Keratinocyte (primary cell): ENCODE data around the gene RSRC2. TPM values are rescaled to one million over a fixed set of nuclear protein-coding genes. Genes with fewer than 3 reads are reported as not detected.

Source experiments
- DNase-seq: peaks from one replicate; pipeline ENCODE4 v3.0.0-alpha.2; 2011; ENCODE audit warnings: low read depth, missing footprints, low spot score
- FAIRE-seq: peaks from 2 replicates; lab custom pipeline; 2011; peaks lifted over from hg19 to GRCh38; lab: Jason Lieb, UNC
- H2AFZ ChIP-seq: 2 replicates; pipeline ENCODE4 v1.6.0; 2012; ENCODE audit warnings: low read length, control low read depth, inconsistent platforms; ENCODE audit not compliant: control insufficient read depth
- H3K27ac ChIP-seq: 2 replicates; pipeline ENCODE4 v1.5.1; 2011; ENCODE audit warnings: low read length; ENCODE audit not compliant: control insufficient read depth, insufficient read depth
- H3K27me3 ChIP-seq: 3 replicates; pipeline ENCODE4 v1.6.0; 2011; ENCODE audit warnings: low read length; ENCODE audit not compliant: control insufficient read depth, insufficient read depth; ENCODE audit errors: extremely low read depth
- H3K36me3 ChIP-seq, 2 experiments: 2 replicates in 1 of 2; 3 replicates in 1 of 2; pipeline ENCODE4 v1.5.1; 2011; ENCODE audit warnings: low read length in 2 of 2, mild to moderate bottlenecking in 1 of 2; ENCODE audit not compliant: control insufficient read depth in 2 of 2, insufficient read depth in 2 of 2; ENCODE audit errors: extremely low read depth in 1 of 2
- H3K4me1 ChIP-seq: 3 replicates; pipeline ENCODE4 v1.5.1; 2011; ENCODE audit warnings: low read length; ENCODE audit not compliant: control insufficient read depth, insufficient read depth; ENCODE audit errors: extremely low read depth
- H3K4me2 ChIP-seq: 3 replicates; pipeline ENCODE4 v1.6.0; 2011; ENCODE audit warnings: low read depth, low read length; ENCODE audit not compliant: control insufficient read depth, insufficient read depth; ENCODE audit errors: extremely low read depth
- H3K4me3 ChIP-seq, 3 experiments: fragments of 200-600 bp in 1 of 3; sonication (generic) in 1 of 3; 2 replicates in 2 of 3; 3 replicates in 1 of 3; pipeline ENCODE4 v1.5.1; 2011 to 2016; ENCODE audit warnings: low read length in 3 of 3, mild to moderate bottlenecking in 3 of 3, control low read depth in 2 of 3, inconsistent platforms in 1 of 3, low read depth in 1 of 3, mixed read lengths in 1 of 3, mixed run types in 1 of 3, moderate library complexity in 1 of 3; ENCODE audit not compliant: control insufficient read depth in 2 of 3, insufficient read depth in 2 of 3; ENCODE audit errors: extremely low read depth in 1 of 3
- H3K79me2 ChIP-seq: 2 replicates; pipeline ENCODE4 v1.6.0; 2012; ENCODE audit warnings: low read length; ENCODE audit not compliant: control insufficient read depth, insufficient read depth
- H3K9ac ChIP-seq: 3 replicates; pipeline ENCODE4 v1.6.0; 2011; ENCODE audit warnings: low read length; ENCODE audit not compliant: control insufficient read depth, insufficient read depth; ENCODE audit errors: extremely low read depth
- H3K9me1 ChIP-seq: 3 replicates; pipeline ENCODE4 v1.6.0; 2011; ENCODE audit warnings: low read length; ENCODE audit not compliant: control insufficient read depth, insufficient read depth; ENCODE audit errors: extremely low read depth
- H3K9me3 ChIP-seq: 2 replicates; pipeline ENCODE4 v1.5.1; 2012; ENCODE audit warnings: low read depth, low read length; ENCODE audit not compliant: control insufficient read depth
- H4K20me1 ChIP-seq: 3 replicates; pipeline ENCODE4 v1.6.0; 2011; ENCODE audit warnings: low read length; ENCODE audit not compliant: control insufficient read depth, insufficient read depth; ENCODE audit errors: extremely low read depth
- CTCF ChIP-seq, 3 experiments: IDR thresholded peaks in 1 of 3; conservative IDR thresholded peaks in 1 of 3; optimal IDR thresholded peaks in 1 of 3; 2 replicates in 2 of 3; 3 replicates in 1 of 3; pipeline versions ENCODE3 to v1.5.1; 2011; ENCODE audit warnings: low read length in 3 of 3, mild to moderate bottlenecking in 3 of 3, moderate library complexity in 2 of 3, control low read depth in 1 of 3, inconsistent platforms in 1 of 3; ENCODE audit not compliant: insufficient read depth in 2 of 3; ENCODE audit errors: extremely low read depth in 1 of 3
- EZH2 ChIP-seq: IDR thresholded peaks from one replicate; pipeline ENCODE4 v1.6.1; 2012; ENCODE audit warnings: inconsistent platforms, mild to moderate bottlenecking, low read length, moderate library complexity
- dilution Hi-C: fragments of 300-500 bp; cut with MboI; formaldehyde crosslinking; loops from one replicate; pipeline ENCODE4 v1.7.0; 2020; ENCODE audit warnings: low sequenced_read_pairs; ENCODE audit not compliant: extremely low pct_ligation_motif_present
- polyA plus RNA-seq, 5 experiments: library from polyadenylated mRNA; depleted of rRNA in 3 of 5; stranded (reverse) in 3 of 5; stranded (forward) in 1 of 5; unstranded in 1 of 5; fragments of >200 nt; gene quantifications; 1 replicate in 1 of 5; 2 replicates in 3 of 5; 3 replicates in 1 of 5; pipeline versions ENCODE4 v1.2.1 to v1.2.3, GENCODE V29; 2011 to 2012; ENCODE audit warnings: missing spikeins in 2 of 5, low read depth in 1 of 5, low replicate concordance in 1 of 5

RSRC2 gene
- polyA plus RNA-seq, 1 donor (not counting 4 experiments of a cell fraction or from before 2014, with no cell fraction given), result 45.6 TPM

DNA sequence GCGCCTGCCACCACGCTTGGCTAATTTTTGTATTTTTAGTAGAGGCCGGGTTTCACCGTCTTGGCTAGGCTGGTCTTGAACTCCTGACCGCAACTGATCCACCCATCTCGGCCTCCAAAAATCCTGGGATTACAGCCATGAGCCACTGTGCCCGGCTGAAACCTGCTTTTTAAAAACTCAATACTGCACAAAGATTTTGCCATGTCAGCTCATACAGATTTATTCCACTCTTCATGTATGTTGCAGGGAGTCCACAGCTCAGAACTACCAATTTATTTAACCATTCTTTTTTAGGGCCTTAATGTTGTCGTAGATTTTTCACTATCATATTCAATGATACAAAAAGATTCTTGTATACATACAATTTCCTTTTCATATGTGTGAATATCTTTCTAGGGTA is 46.0 kb downstream of the RSRC2 start:
- H4K20me1 ChIP-seq, result no peaks in the 10 kb centered on the region
- dilution Hi-C loops, result no loop called here
- no peak overlapping the region for H3K4me2 ChIP-seq
- no peak overlapping the region for H2AFZ ChIP-seq
- no peak for DNase-seq
- H3K4me3 ChIP-seq, result no peak overlapping the region
- H3K36me3 ChIP-seq, result peaks cover 17 to 20% of the 10 kb centered on the region in 2 experiments
- no peak for FAIRE-seq
- H3K9me3 ChIP-seq, result no peaks in the 10 kb centered on the region
- H3K4me1 ChIP-seq, result no peaks in the 10 kb centered on the region
- H3K9ac ChIP-seq, result no peak overlapping the region
- H3K27ac ChIP-seq, result no peak overlapping the region
- no peaks in the 10 kb centered on the region for H3K79me2 ChIP-seq
- no peaks in the 10 kb centered on the region for H3K9me1 ChIP-seq
- TF ChIP-seq EZH2, result no peak
- TF ChIP-seq CTCF (optimal IDR thresholded peaks at IDR 0.05 in 1 of 3, IDR thresholded peaks at IDR 0.05 in 1 of 3, conservative IDR thresholded peaks at IDR 0.05 in 1 of 3; ENCODE audit: extremely low read depth in 1 of 3, insufficient read depth in 2 of 3, low read length in 3 of 3), result no peak
- no peaks in the 10 kb centered on the region for H3K27me3 ChIP-seq

DNA sequence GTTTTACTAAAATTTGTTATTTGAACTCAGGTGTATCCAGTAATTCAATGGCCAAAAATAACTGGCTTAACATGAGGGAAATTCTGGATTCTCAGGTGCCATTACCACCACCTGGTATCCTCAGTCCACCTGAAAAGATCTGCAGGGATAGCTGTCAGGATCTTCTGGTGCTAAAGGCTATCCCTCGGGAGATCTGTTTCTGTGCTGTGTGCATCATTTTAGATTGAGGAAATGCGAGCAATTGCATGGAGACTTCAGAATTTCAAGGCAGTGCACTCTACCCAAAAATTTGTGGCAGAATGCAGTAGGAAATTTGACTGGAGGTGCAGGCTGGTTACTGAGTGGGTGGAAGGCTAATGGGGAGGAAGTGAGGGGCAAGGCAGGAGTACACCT is 52.4 kb downstream of the RSRC2 start:
- dilution Hi-C loops, result no loop called here
- H3K4me1 ChIP-seq, result peaks cover 12% of the 10 kb centered on the region
- H3K36me3 ChIP-seq, result peaks cover 18 to 26% of the 10 kb centered on the region in 2 experiments
- no peaks in the 10 kb centered on the region for H4K20me1 ChIP-seq
- no peak overlapping the region for H3K9ac ChIP-seq
- DNase-seq (no peak), FAIRE-seq (no peak)
- no peak overlapping the region for H3K4me2 ChIP-seq
- no peak for TF ChIP-seq CTCF (optimal IDR thresholded peaks at IDR 0.05 in 1 of 3, IDR thresholded peaks at IDR 0.05 in 1 of 3, conservative IDR thresholded peaks at IDR 0.05 in 1 of 3; ENCODE audit: extremely low read depth in 1 of 3, insufficient read depth in 2 of 3, low read length in 3 of 3)
- no peak for TF ChIP-seq EZH2
- no peaks in the 10 kb centered on the region for H3K27me3 ChIP-seq
- H3K4me3 ChIP-seq, result no peak overlapping the region
- no peaks in the 10 kb centered on the region for H3K9me1 ChIP-seq
- no peak overlapping the region for H3K27ac ChIP-seq
- H3K9me3 ChIP-seq, result no peaks in the 10 kb centered on the region
- no peaks in the 10 kb centered on the region for H3K79me2 ChIP-seq
- no peak overlapping the region for H2AFZ ChIP-seq
